ENCODE results near the gene KDM1A. TPM values are rescaled to one million over a fixed set of nuclear protein-coding genes. Genes with fewer than 3 reads are reported as not detected.

The KDM1A gene
- total RNA-seq, 1 donor from 2014 or later: 76.6 TPM

- Mint-ChIP-seq H3K27me3 (ENCODE audit: low read depth) (no peaks in the 10 kb centered on the region), H3K4me1 (ENCODE audit: low read depth) (peaks cover 46% of the 10 kb centered on the region), H3K27ac (peak overlapping the region; percentile 88), H3K9me3 (no peaks in the 10 kb centered on the region), H3K36me3 (ENCODE audit: low read depth) (peaks cover 34% of the 10 kb centered on the region), H3K4me3 (ENCODE audit: low read depth) (peak overlapping the region; percentile 73)
- intact Hi-C loops (cut with micrococcal nuclease): loop anchor here (1.0 to 5.0 kb wide), 3 partner anchors 45 to 239 kb away; partner anchors contain the start of genes HNRNPR and LUZP1
- DNase-seq (ENCODE audit: low spot score): peak; percentile 17
These were observed 84.0 kb downstream of the KDM1A start for GRCh38 chr1:23103001-23103889.

GRCh38 chr1:23108918-23109533 lies 89.8 kb downstream of the KDM1A start:
- DNase-seq (ENCODE audit: low spot score): no peak
- H3K36me3 Mint-ChIP-seq (ENCODE audit: low read depth): peaks cover 43% of the 10 kb centered on the region
- peaks cover 54% of the 10 kb centered on the region for H3K4me1 Mint-ChIP-seq (ENCODE audit: low read depth)
- no peaks in the 10 kb centered on the region for H3K27me3 Mint-ChIP-seq (ENCODE audit: low read depth)
- intact Hi-C loops (cut with micrococcal nuclease): loop anchor here (1.0 kb wide), 1 partner anchor 9 kb away; no protein-coding TSS in a partner anchor
- H3K9me3 Mint-ChIP-seq: no peaks in the 10 kb centered on the region
- H3K27ac Mint-ChIP-seq: peak overlapping the region; percentile 3
- H3K4me3 Mint-ChIP-seq (ENCODE audit: low read depth): no peak overlapping the region

GRCh38 chr1:23110391-23110790 lies 91.1 kb downstream of the KDM1A start:
- intact Hi-C loops (cut with micrococcal nuclease): loop anchor here (2.0 kb wide), 1 partner anchor 38 kb away; no protein-coding TSS in a partner anchor

GRCh38 chr1:23111600-23112535 lies 92.6 kb downstream of the KDM1A start:
- H3K27me3 Mint-ChIP-seq (ENCODE audit: low read depth): no peaks in the 10 kb centered on the region
- H3K9me3 Mint-ChIP-seq: no peaks in the 10 kb centered on the region
- DNase-seq (ENCODE audit: low spot score): no peak
- peaks cover 28% of the 10 kb centered on the region for H3K36me3 Mint-ChIP-seq (ENCODE audit: low read depth)
- intact Hi-C loops (cut with micrococcal nuclease): loop anchor here (2.0 kb wide), 1 partner anchor 37 kb away; no protein-coding TSS in a partner anchor
- peaks cover 64% of the 10 kb centered on the region for H3K4me1 Mint-ChIP-seq (ENCODE audit: low read depth)
- H3K27ac Mint-ChIP-seq: peak overlapping the region; percentile 54
- peak overlapping the region; percentile 34 for H3K4me3 Mint-ChIP-seq (ENCODE audit: low read depth)

More at GRCh38 chr1:23110391-23110790, 91.1 kb downstream of the KDM1A start:
- DNase-seq (ENCODE audit: low spot score): no peak
- Mint-ChIP-seq H3K36me3 (ENCODE audit: low read depth) (peaks cover 40% of the 10 kb centered on the region), H3K27me3 (ENCODE audit: low read depth) (no peaks in the 10 kb centered on the region), H3K27ac (peak overlapping the region; percentile 83), H3K4me3 (ENCODE audit: low read depth) (peak overlapping the region; percentile 6), H3K4me1 (ENCODE audit: low read depth) (peaks cover 62% of the 10 kb centered on the region), H3K9me3 (no peaks in the 10 kb centered on the region)

- Mint-ChIP-seq H3K27me3 (ENCODE audit: low read depth) (no peaks in the 10 kb centered on the region), H3K36me3 (ENCODE audit: low read depth) (peaks cover 7% of the 10 kb centered on the region), H3K4me1 (ENCODE audit: low read depth) (peaks cover 73% of the 10 kb centered on the region), H3K4me3 (ENCODE audit: low read depth) (no peak overlapping the region), H3K9me3 (no peaks in the 10 kb centered on the region), H3K27ac (peak overlapping the region; percentile 26)
- intact Hi-C loops (cut with micrococcal nuclease): no loop called here
- no peak for DNase-seq (ENCODE audit: low spot score)
These were observed 95.3 kb downstream of the KDM1A start for GRCh38 chr1:23114424-23115079.

GRCh38 chr1:23116216-23116836 lies 97.1 kb downstream of the KDM1A start:
- intact Hi-C loops (cut with micrococcal nuclease): no loop called here
- H3K4me3 Mint-ChIP-seq (ENCODE audit: low read depth): no peak overlapping the region
- no peaks in the 10 kb centered on the region for H3K36me3 Mint-ChIP-seq (ENCODE audit: low read depth)
- H3K4me1 Mint-ChIP-seq (ENCODE audit: low read depth): peaks cover 67% of the 10 kb centered on the region
- H3K27me3 Mint-ChIP-seq (ENCODE audit: low read depth): no peaks in the 10 kb centered on the region
- DNase-seq (ENCODE audit: low spot score): no peak
- no peak overlapping the region for H3K27ac Mint-ChIP-seq
- H3K9me3 Mint-ChIP-seq: no peaks in the 10 kb centered on the region

GRCh38 chr1:23116921-23117699 lies 97.8 kb downstream of the KDM1A start:
- Mint-ChIP-seq H3K36me3 (ENCODE audit: low read depth) (no peaks in the 10 kb centered on the region), H3K27ac (no peak overlapping the region), H3K27me3 (ENCODE audit: low read depth) (no peaks in the 10 kb centered on the region), H3K9me3 (no peaks in the 10 kb centered on the region), H3K4me1 (ENCODE audit: low read depth) (peaks cover 60% of the 10 kb centered on the region), H3K4me3 (ENCODE audit: low read depth) (no peak overlapping the region)
- DNase-seq (ENCODE audit: low spot score): no peak
- intact Hi-C loops (cut with micrococcal nuclease): no loop called here

GRCh38 chr1:23118407-23118806 lies 99.1 kb downstream of the KDM1A start:
- Mint-ChIP-seq H3K4me3 (ENCODE audit: low read depth) (no peak overlapping the region), H3K27me3 (ENCODE audit: low read depth) (no peaks in the 10 kb centered on the region), H3K9me3 (no peaks in the 10 kb centered on the region), H3K36me3 (ENCODE audit: low read depth) (peaks cover 3% of the 10 kb centered on the region), H3K27ac (peak overlapping the region; percentile 61), H3K4me1 (ENCODE audit: low read depth) (peaks cover 52% of the 10 kb centered on the region)
- no peak for DNase-seq (ENCODE audit: low spot score)
- intact Hi-C loops (cut with micrococcal nuclease): loop anchor here (2.0 kb wide), 1 partner anchor 18 kb away; no protein-coding TSS in a partner anchor

GRCh38 chr1:23118957-23119792 lies 99.9 kb downstream of the KDM1A start:
- Mint-ChIP-seq H3K4me1 (ENCODE audit: low read depth) (peaks cover 51% of the 10 kb centered on the region), H3K36me3 (ENCODE audit: low read depth) (peaks cover 3% of the 10 kb centered on the region), H3K9me3 (no peaks in the 10 kb centered on the region), H3K4me3 (ENCODE audit: low read depth) (peak overlapping the region; percentile 27), H3K27ac (peak overlapping the region; percentile 61), H3K27me3 (ENCODE audit: low read depth) (no peaks in the 10 kb centered on the region)
- DNase-seq (ENCODE audit: low spot score): peak; percentile 50
- intact Hi-C loops (cut with micrococcal nuclease): loop anchor here (2.0 kb wide), 1 partner anchor 18 kb away; no protein-coding TSS in a partner anchor

GRCh38 chr1:23120383-23120782 lies 101.1 kb downstream of the KDM1A start:
- peaks cover 53% of the 10 kb centered on the region for H3K4me1 Mint-ChIP-seq (ENCODE audit: low read depth)
- H3K4me3 Mint-ChIP-seq (ENCODE audit: low read depth): no peak overlapping the region
- H3K9me3 Mint-ChIP-seq: no peaks in the 10 kb centered on the region
- H3K27ac Mint-ChIP-seq: no peak overlapping the region
- peaks cover 3% of the 10 kb centered on the region for H3K36me3 Mint-ChIP-seq (ENCODE audit: low read depth)
- intact Hi-C loops (cut with micrococcal nuclease): no loop called here
- no peaks in the 10 kb centered on the region for H3K27me3 Mint-ChIP-seq (ENCODE audit: low read depth)
- DNase-seq (ENCODE audit: low spot score): no peak

Data from activated T-helper 2 cell treated with anti-CD3 and anti-CD28 coated beads, Interferon-gamma antibody, Interleukin-2, Interleukin-4, amounts not matched to agents 10 μg/mL and 5 μg/mL and 100 μg/mL, durations not matched to agents 14 hours and 24 hours and 36 hours (primary cell).